PC-9 (cell line): ENCODE measurements around the gene SRP68. TPM values are rescaled to one million over a fixed set of nuclear protein-coding genes. Genes with fewer than 3 reads are reported as not detected.

ENCODE experiments used
- BruUV-seq: library from RNA; stranded (reverse); fragments of 400-500 nt; replicated peaks from 2 replicates; lab custom pipeline; 2021; lab: Mats Ljungman, UMichigan
- CTCF ChIA-PET: fragments of 300-600 bp; sonication (Branson Sonifier 250); formaldehyde crosslinking; loops from one replicate; lab custom pipeline; 2022; ENCODE audit warnings: antibody characterized with exemption; lab: Charles Lee
- POLR2A ChIA-PET: fragments of 300-600 bp; sonication (Branson Sonifier 250); formaldehyde crosslinking; loops from one replicate; lab custom pipeline; 2022; ENCODE audit warnings: antibody characterized with exemption; ENCODE audit not compliant: unreplicated experiment; lab: Charles Lee
- DNase-seq, 2 experiments: peaks; one replicate each; pipeline versions ENCODE4 v3.0.0 to v3.0.0-alpha.2; 2015 to 2022; ENCODE audit warnings: mixed read lengths in 1 of 2
- H2AFZ ChIP-seq: fragments of 200-600 bp; sonication (generic); 2 replicates; pipeline ENCODE4 v1.8.1; 2017; ENCODE audit warnings: antibody characterized with exemption
- H3F3A ChIP-seq: fragments of 200-600 bp; sonication (generic); 2 replicates; pipeline ENCODE4 v1.8.1; 2017; ENCODE audit warnings: antibody characterized with exemption, mild to moderate bottlenecking, low read depth; ENCODE audit not compliant: insufficient read depth
- H3K27ac ChIP-seq: fragments of 200-600 bp; sonication (generic); 2 replicates; pipeline ENCODE4 v1.6.1; 2016; ENCODE audit warnings: mixed run types
- H3K27me3 ChIP-seq: fragments of 200-600 bp; sonication (generic); 2 replicates; pipeline ENCODE4 v1.6.1; 2016; ENCODE audit warnings: low read depth, mixed run types; ENCODE audit not compliant: insufficient read depth
- H3K36me3 ChIP-seq: fragments of 200-600 bp; sonication (generic); 2 replicates; pipeline ENCODE4 v1.6.1; 2016; ENCODE audit warnings: low read depth, mixed run types
- H3K4me1 ChIP-seq: fragments of 200-600 bp; sonication (generic); replicated peaks from 2 replicates; pipeline ENCODE4 v1.6.1; 2016; ENCODE audit warnings: mixed run types; ENCODE audit not compliant: insufficient read depth
- H3K4me2 ChIP-seq: fragments of 200-600 bp; sonication (generic); 2 replicates; pipeline ENCODE4 v1.6.1; 2017; ENCODE audit warnings: mixed run types
- H3K4me3 ChIP-seq: fragments of 200-600 bp; sonication (generic); 2 replicates; pipeline ENCODE4 v1.6.1; 2016; ENCODE audit warnings: mixed run types
- H3K79me2 ChIP-seq: fragments of 200-600 bp; sonication (generic); 2 replicates; pipeline ENCODE4 v1.6.1; 2017; ENCODE audit warnings: low read depth, mixed run types
- H3K9me2 ChIP-seq: fragments of 200-600 bp; sonication (generic); 2 replicates; pipeline ENCODE4 v1.8.1; 2017; ENCODE audit warnings: mild to moderate bottlenecking; ENCODE audit not compliant: insufficient read depth
- H3K9me3 ChIP-seq: fragments of 200-600 bp; sonication (generic); 2 replicates; pipeline ENCODE4 v1.8.1; 2016; ENCODE audit warnings: low read depth; ENCODE audit not compliant: insufficient read depth
- H4K20me1 ChIP-seq: fragments of 200-600 bp; sonication (generic); 2 replicates; pipeline ENCODE4 v1.8.1; 2017; ENCODE audit not compliant: insufficient read depth
- CTCF ChIP-seq: fragments of 200-600 bp; sonication (generic); conservative IDR thresholded peaks from 2 replicates; pipeline ENCODE4 v1.6.1; 2017; ENCODE audit warnings: mixed run types, antibody characterized with exemption, mild to moderate bottlenecking, moderate library complexity
- EZH2 ChIP-seq: fragments of 200-600 bp; sonication (generic); IDR thresholded peaks from 2 replicates; pipeline ENCODE4 v1.8.0; 2017; ENCODE audit warnings: antibody characterized with exemption, low read depth
- intact Hi-C: fragments of 100-400 bp; cut with micrococcal nuclease; formaldehyde crosslinking; loops from one replicate; pipeline ENCODE4 v1.10.0; 2022; ENCODE audit not compliant: unreplicated experiment
- total RNA-seq: library from RNA; stranded (reverse); gene quantifications from 2 replicates; pipeline ENCODE4 v1.2.3, GENCODE V29; 2021

SRP68 gene
- total RNA-seq, 1 experiment from 2014 or later = 91.7 TPM

GRCh38 chr17:76088041-76088867, 15.9 kb upstream of the SRP68 start:
- H3K79me2 ChIP-seq = no peaks in the 10 kb centered on the region
- no peaks in the 10 kb centered on the region for H3K9me2 ChIP-seq
- no peak for DNase-seq
- TF ChIP-seq CTCF (no peak), EZH2 (no peak)
- no peak overlapping the region for H3K4me3 ChIP-seq
- no peaks in the 10 kb centered on the region for H3K9me3 ChIP-seq
- H2AFZ ChIP-seq = no peak overlapping the region
- no peaks in the 10 kb centered on the region for H3F3A ChIP-seq
- no TSS peak for BruUV-seq
- no peak overlapping the region for H3K4me2 ChIP-seq
- no peaks in the 10 kb centered on the region for H3K27me3 ChIP-seq
- no peaks in the 10 kb centered on the region for H3K4me1 ChIP-seq
- no peaks in the 10 kb centered on the region for H3K36me3 ChIP-seq
- no peak overlapping the region for H3K27ac ChIP-seq
- ChIA-PET POLR2A (interaction anchor here (0.7 kb wide), 2 partner anchors 139 to 315 kb away, joined by 3 read pairs; no protein-coding TSS in a partner anchor), CTCF (no interaction called here)
- H4K20me1 ChIP-seq = no peaks in the 10 kb centered on the region
- intact Hi-C loops = no loop called here

GRCh38 chr17:76087531-76087930, 15.2 kb upstream of the SRP68 start:
- no peaks in the 10 kb centered on the region for H3K4me1 ChIP-seq
- BruUV-seq = no TSS peak
- no peaks in the 10 kb centered on the region for H3K27me3 ChIP-seq
- no peak for TF ChIP-seq CTCF
- no peak for TF ChIP-seq EZH2
- POLR2A ChIA-PET = no interaction called here
- CTCF ChIA-PET = no interaction called here
- intact Hi-C loops = no loop called here
- no peak for DNase-seq
- no peaks in the 10 kb centered on the region for H3F3A ChIP-seq
- H3K27ac ChIP-seq = no peak overlapping the region
- no peak overlapping the region for H2AFZ ChIP-seq
- no peaks in the 10 kb centered on the region for H4K20me1 ChIP-seq
- H3K79me2 ChIP-seq = no peaks in the 10 kb centered on the region
- no peak overlapping the region for H3K4me2 ChIP-seq
- no peaks in the 10 kb centered on the region for H3K36me3 ChIP-seq
- no peak overlapping the region for H3K4me3 ChIP-seq
- no peaks in the 10 kb centered on the region for H3K9me3 ChIP-seq
- no peaks in the 10 kb centered on the region for H3K9me2 ChIP-seq

GRCh38 chr17:76086384-76086783, 14.1 kb upstream of the SRP68 start:
- H3K9me2 ChIP-seq = no peaks in the 10 kb centered on the region
- H3F3A ChIP-seq = no peaks in the 10 kb centered on the region
- H3K36me3 ChIP-seq = no peaks in the 10 kb centered on the region
- no peaks in the 10 kb centered on the region for H3K79me2 ChIP-seq
- H3K27me3 ChIP-seq = no peaks in the 10 kb centered on the region
- POLR2A ChIA-PET = no interaction called here
- no peaks in the 10 kb centered on the region for H4K20me1 ChIP-seq
- H2AFZ ChIP-seq = no peak overlapping the region
- BruUV-seq = no TSS peak
- H3K9me3 ChIP-seq = no peaks in the 10 kb centered on the region
- H3K27ac ChIP-seq = no peak overlapping the region
- no peak for DNase-seq
- CTCF ChIA-PET = no interaction called here
- no peak overlapping the region for H3K4me2 ChIP-seq
- H3K4me1 ChIP-seq = no peaks in the 10 kb centered on the region
- intact Hi-C loops = no loop called here
- TF ChIP-seq CTCF (no peak), EZH2 (no peak)
- no peak overlapping the region for H3K4me3 ChIP-seq
